Measurements from ENCODE around the gene CAPN11. TPM values are rescaled to one million over a fixed set of nuclear protein-coding genes. Genes with fewer than 3 reads are reported as not detected.

CAPN11 gene
- total and polyA plus RNA-seq, 9 of the 15 experiments (the other 6 are each of a cell fraction or from before 2014, with no cell fraction given): 0.03 to 0.61 (median 0.17) TPM; not detected in 1

- TF ChIP-seq ZNF76 (CRISPR knock-in tag; IDR thresholded peaks at IDR 0.05; ENCODE audit: borderline replicate concordance): no peak
- TF ChIP-seq NR0B1 (IDR thresholded peaks at IDR 0.05; ENCODE audit: partially characterized antibody): no peak
- no peak for TF ChIP-seq KAT2B (IDR thresholded peaks at IDR 0.05; ENCODE audit: low read depth, low read length)
- no peak for TF ChIP-seq PCBP2 (IDR thresholded peaks at IDR 0.05; ENCODE audit: low read depth, low read length, poor library complexity, severe bottlenecking)
- no peak; the same call in 1 of the 2 replicates for TF ChIP-seq EP300 (IDR thresholded peaks at IDR 0.05; ENCODE audit: low read length)
- no peak for TF ChIP-seq ZNF395 (CRISPR knock-in tag; IDR thresholded peaks at IDR 0.05)
- TF ChIP-seq CREBBP (IDR thresholded peaks at IDR 0.05; ENCODE audit: low read depth, low read length): no peak
- TF ChIP-seq E2F3 (CRISPR knock-in tag; IDR thresholded peaks at IDR 0.05): no peak
- peak; percentile 48 for TF ChIP-seq MEIS2 (IDR thresholded peaks at IDR 0.05; ENCODE audit: partially characterized antibody)
- TF ChIP-seq RCOR1 (IDR thresholded peaks at IDR 0.05; ENCODE audit: borderline replicate concordance in 1 of 2, low read depth in 2 of 2, low read length in 2 of 2): peak in 1 of 2 experiments; percentile 85; a peak in 2 of 4 replicates
- TF ChIP-seq SIN3A (IDR thresholded peaks at IDR 0.05; ENCODE audit: borderline replicate concordance in 2 of 2, control insufficient read depth in 1 of 2, low read depth in 2 of 2, low read length in 2 of 2): no peak
- no peak for TF ChIP-seq TAF15 (IDR thresholded peaks at IDR 0.05; ENCODE audit: low read depth, low read length)
- TF ChIP-seq ZNF655 (CRISPR knock-in tag; IDR thresholded peaks at IDR 0.05): no peak
- TF ChIP-seq ATF1 (CRISPR knock-in tag; IDR thresholded peaks at IDR 0.05): no peak
- TF ChIP-seq ATF1 (tag; IDR thresholded peaks at IDR 0.05): peak; percentile 75
- no peak for TF ChIP-seq PREB (CRISPR knock-in tag; IDR thresholded peaks at IDR 0.05)
- no peak for TF ChIP-seq RBM17 (IDR thresholded peaks at IDR 0.05; ENCODE audit: borderline replicate concordance, low read depth, low read length)
- TF ChIP-seq EP400 (IDR thresholded peaks at IDR 0.05): no peak
- TF ChIP-seq ZZZ3 (IDR thresholded peaks at IDR 0.05): no peak
- no peak for TF ChIP-seq ZNF184 (CRISPR knock-in tag; IDR thresholded peaks at IDR 0.05)
- TF ChIP-seq MLLT1 (IDR thresholded peaks at IDR 0.05): no peak
- TF ChIP-seq SMARCA5 (IDR thresholded peaks at IDR 0.05): 0 out of 2 replicates have a peak, but pooled peaks have one; percentile 16
Observed at GRCh38 chr6:44172731-44173500, 14.3 kb downstream of the CAPN11 start (continued).

Data from K562 (cell line).